ENCODE measurements around the gene RASAL3. TPM values are rescaled to one million over a fixed set of nuclear protein-coding genes. Genes with fewer than 3 reads are reported as not detected.
"Not testable (repeated sequence)": the region's sequence is repeated elsewhere in the genome, so short reads cannot be mapped to it uniquely, and the experiment has no call there.

The RASAL3 gene
- total RNA-seq, 1 experiment from 2014 or later = 1.9 TPM

- H2BK15ac ChIP-seq (ENCODE audit: low read depth, low read length) = no peak overlapping the region
- Mint-ChIP-seq H3K4me1 (peaks cover 20 to 22% of the 10 kb centered on the region in 2 experiments), H3K27ac (peak overlapping the region in 2 of 3 experiments; percentile 45 to 88; a peak in 3 of 7 replicates), H3K27me3 (ENCODE audit: low read depth) (no peaks in the 10 kb centered on the region), H3K9me3 (no peaks in the 10 kb centered on the region), H3K36me3 (ENCODE audit: insufficient read depth in 1 of 3, low read depth in 3 of 3) (peaks cover 16 to 52% (median 41%) of the 10 kb centered on the region in 3 experiments), H3K4me3 (no peak overlapping the region; a peak in 1 of 5 replicates)
- no peak overlapping the region for H3K27ac ChIP-seq (ENCODE audit: insufficient read length, low read depth, low read length)
- H4K20me1 ChIP-seq (ENCODE audit: control insufficient read depth, insufficient read depth, insufficient read length) = no peaks in the 10 kb centered on the region
- no peak overlapping the region for H3K14ac ChIP-seq (ENCODE audit: insufficient read depth, low read length)
- H2BK12ac ChIP-seq (ENCODE audit: insufficient read length, low read depth, low read length) = no peak overlapping the region
- no peaks in the 10 kb centered on the region for H3K9me3 ChIP-seq (ENCODE audit: control insufficient read depth, low read depth, low read length)
- H3K79me2 ChIP-seq (ENCODE audit: insufficient read depth, low read length) = peaks cover 61% of the 10 kb centered on the region
- H2BK5ac ChIP-seq (ENCODE audit: insufficient read length, low read length) = no peak overlapping the region
- H2BK120ac ChIP-seq (ENCODE audit: low read depth, low read length, poor library complexity, severe bottlenecking) = no peak overlapping the region
- H4K91ac ChIP-seq (ENCODE audit: insufficient read length, low read depth, low read length) = no peak overlapping the region
- H3K4me2 ChIP-seq (ENCODE audit: insufficient read depth, insufficient read length, low read length) = no peak overlapping the region
- 0 out of 2 replicates have a peak, but pooled peaks cover 2% of the 10 kb centered on the region for H3K4me1 ChIP-seq (ENCODE audit: insufficient read depth, low read length)
- no peak overlapping the region for H4K8ac ChIP-seq (replicated peaks; ENCODE audit: insufficient read length, low read depth, low read length)
- peaks cover 13% of the 10 kb centered on the region for H3K79me1 ChIP-seq (ENCODE audit: insufficient read depth, low read depth, low read length, poor library complexity, severe bottlenecking)
- H2BK20ac ChIP-seq (ENCODE audit: low read depth, low read length, poor library complexity, severe bottlenecking) = no peak overlapping the region
- peaks cover 3% of the 10 kb centered on the region for H3K23me2 ChIP-seq (ENCODE audit: insufficient read length, low read depth, low read length, poor library complexity, severe bottlenecking)
- TF ChIP-seq CTCF (conservative IDR thresholded peaks at IDR 0.05) = no peak
- H3K9ac ChIP-seq (ENCODE audit: extremely low read depth, insufficient read length, low read length) = no peak overlapping the region
- H3K27me3 ChIP-seq (ENCODE audit: insufficient read depth, low read length) = no peaks in the 10 kb centered on the region
- no peak overlapping the region for H3K18ac ChIP-seq (ENCODE audit: insufficient read length, low read depth, low read length)
- no peak overlapping the region for H4K5ac ChIP-seq (ENCODE audit: insufficient read length, low read depth, low read length)
- no peak for DNase-seq
- no peak overlapping the region for H2AK5ac ChIP-seq (ENCODE audit: insufficient read length, low read length)
- no peak overlapping the region for H2AFZ ChIP-seq (ENCODE audit: low read length)
- no peak overlapping the region for H3K4ac ChIP-seq (ENCODE audit: low read depth, low read length)
- no peak overlapping the region for H3K23ac ChIP-seq (ENCODE audit: insufficient read length, low read depth, low read length)
- H3T11ph ChIP-seq (ENCODE audit: low read length) = no peak overlapping the region
- WGBS (ENCODE audit: extremely low coverage, insufficient read length, low lambda C conversion rate) = no CpG with 5 or more reads among the region's 4 CpGs
- H3K56ac ChIP-seq (ENCODE audit: insufficient read length, low read depth, low read length) = no peak overlapping the region
Observed at GRCh38 chr19:15412832-15413231, 51.5 kb downstream of the RASAL3 start.

- not testable (repeated sequence) for H3K27me3 Mint-ChIP-seq (ENCODE audit: low read depth); H2BK5ac ChIP-seq (ENCODE audit: insufficient read length, low read length); H4K8ac ChIP-seq (replicated peaks; ENCODE audit: insufficient read length, low read depth, low read length); H3K23me2 ChIP-seq (ENCODE audit: insufficient read length, low read depth, low read length, poor library complexity, severe bottlenecking); H3K23ac ChIP-seq (ENCODE audit: insufficient read length, low read depth, low read length); H2BK15ac ChIP-seq (ENCODE audit: low read depth, low read length); H2BK20ac ChIP-seq (ENCODE audit: low read depth, low read length, poor library complexity, severe bottlenecking); H2AFZ ChIP-seq (ENCODE audit: low read length); H3K4me1 ChIP-seq (ENCODE audit: insufficient read depth, low read length); H3K27ac ChIP-seq (ENCODE audit: insufficient read length, low read depth, low read length); DNase-seq; H3K27me3 ChIP-seq (ENCODE audit: insufficient read depth, low read length); H3K9me3 Mint-ChIP-seq; H2BK12ac ChIP-seq (ENCODE audit: insufficient read length, low read depth, low read length); H3K27ac Mint-ChIP-seq; H3K14ac ChIP-seq (ENCODE audit: insufficient read depth, low read length); H3K18ac ChIP-seq (ENCODE audit: insufficient read length, low read depth, low read length); H3K4me3 Mint-ChIP-seq; H3K4ac ChIP-seq (ENCODE audit: low read depth, low read length); H3K56ac ChIP-seq (ENCODE audit: insufficient read length, low read depth, low read length); H3T11ph ChIP-seq (ENCODE audit: low read length); H4K5ac ChIP-seq (ENCODE audit: insufficient read length, low read depth, low read length); H3K4me2 ChIP-seq (ENCODE audit: insufficient read depth, insufficient read length, low read length); H3K9ac ChIP-seq (ENCODE audit: extremely low read depth, insufficient read length, low read length); H4K91ac ChIP-seq (ENCODE audit: insufficient read length, low read depth, low read length); H4K20me1 ChIP-seq (ENCODE audit: control insufficient read depth, insufficient read depth, insufficient read length); H3K79me1 ChIP-seq (ENCODE audit: insufficient read depth, low read depth, low read length, poor library complexity, severe bottlenecking); H2BK120ac ChIP-seq (ENCODE audit: low read depth, low read length, poor library complexity, severe bottlenecking); H2AK5ac ChIP-seq (ENCODE audit: insufficient read length, low read length); H3K9me3 ChIP-seq (ENCODE audit: control insufficient read depth, low read depth, low read length)
- Mint-ChIP-seq H3K4me1 (peaks cover 11% of the 10 kb centered on the region in 2 experiments), H3K36me3 (ENCODE audit: insufficient read depth in 1 of 3, low read depth in 3 of 3) (peaks cover 13 to 53% (median 36%) of the 10 kb centered on the region in 3 experiments; a peak in 6 of 7 replicates)
- H3K79me2 ChIP-seq (ENCODE audit: insufficient read depth, low read length) = peaks cover 51% of the 10 kb centered on the region
- WGBS (ENCODE audit: extremely low coverage, insufficient read length, low lambda C conversion rate) = no CpG with 5 or more reads among the region's 2 CpGs
Observed at GRCh38 chr19:15411351-15411750, 53.0 kb downstream of the RASAL3 start.
